HG02763 (cell line): ENCODE results near the gene SBK1.
"Not testable (repeated sequence)": the region's sequence is repeated elsewhere in the genome, so short reads cannot be mapped to it uniquely, and the experiment has no call there.

Source experiments
- ATAC-seq: cut with Tn5 transposase; IDR thresholded peaks from one replicate; pipeline ENCODE4 v1.9.1; 2021; ENCODE audit warnings: mild to moderate bottlenecking, moderate library complexity; ENCODE audit not compliant: unreplicated experiment

The SBK1 gene

DNA sequence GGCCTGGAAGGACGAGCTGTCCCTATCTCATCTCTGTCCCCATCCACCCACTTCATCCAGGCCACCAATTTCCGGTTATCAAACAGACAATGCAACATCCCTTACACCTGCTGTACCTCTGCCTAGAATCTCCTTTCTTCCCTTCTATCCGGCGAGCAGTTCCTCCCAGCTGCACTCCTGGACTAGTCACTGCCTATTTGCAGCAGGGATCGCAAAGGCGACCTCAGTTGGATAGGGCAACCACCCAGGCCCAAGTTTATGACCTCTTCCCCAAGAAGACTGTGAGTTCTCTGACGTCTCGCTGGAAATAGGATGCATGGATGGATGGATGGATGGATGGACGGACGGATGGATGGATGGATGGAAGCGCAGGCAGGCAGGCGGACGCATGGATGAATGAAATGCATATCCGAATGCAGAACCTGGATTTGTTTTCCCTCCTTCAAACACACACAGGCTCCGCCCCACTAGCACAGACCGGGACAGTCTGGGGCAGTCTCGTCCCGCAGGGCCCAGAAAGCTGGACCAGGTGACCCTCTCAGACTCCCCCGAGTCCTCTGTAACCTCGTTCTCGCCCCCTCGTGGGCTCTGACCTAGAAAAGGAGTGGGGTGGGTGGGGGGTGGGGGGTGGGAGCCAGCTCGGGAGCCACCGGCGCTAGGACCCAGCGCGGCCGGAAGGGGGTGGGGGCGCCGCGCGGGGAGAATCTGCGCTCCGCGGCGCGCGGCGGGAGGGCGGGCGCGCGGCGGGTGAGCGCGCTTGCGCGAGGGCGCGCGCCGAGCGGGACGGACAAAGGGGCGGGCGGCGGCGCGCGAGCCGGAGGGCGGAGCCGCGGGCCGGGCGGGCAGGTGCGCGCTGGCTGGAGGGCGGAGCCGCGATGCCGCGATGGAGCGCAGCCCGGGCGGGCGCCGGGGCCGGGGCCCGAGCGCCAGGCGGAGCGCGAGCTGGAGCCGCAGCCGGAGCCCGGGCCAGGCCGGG is at the start of gene SBK1:
Gene SBK1, plus strand, starts transcription at position 875 of the 976 bp plus-strand sequence. CDS start 24,867 bp downstream, outside the sequence.
- ATAC-seq: peak; percentile 81

DNA sequence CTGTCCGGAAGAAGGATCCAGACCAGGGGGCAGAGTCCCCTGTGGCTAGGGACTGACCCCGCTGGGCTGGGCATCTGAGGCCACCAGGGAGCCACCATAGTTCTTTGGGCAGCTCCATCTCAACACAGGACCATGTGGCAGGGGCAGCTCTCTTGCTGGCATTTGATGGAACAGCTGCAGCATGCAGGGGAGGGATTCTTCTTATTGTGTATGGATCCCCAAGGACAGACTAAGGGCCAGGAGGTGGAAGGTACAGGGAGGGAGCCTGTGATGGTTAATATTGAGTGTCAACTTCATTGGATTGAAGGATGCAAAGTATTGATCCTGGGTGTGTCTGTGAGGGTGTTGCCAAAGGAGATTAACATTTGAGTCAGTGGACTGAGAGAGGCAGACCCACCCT is 42.8 kb upstream of the SBK1 start:
- ATAC-seq: not testable (repeated sequence)

DNA sequence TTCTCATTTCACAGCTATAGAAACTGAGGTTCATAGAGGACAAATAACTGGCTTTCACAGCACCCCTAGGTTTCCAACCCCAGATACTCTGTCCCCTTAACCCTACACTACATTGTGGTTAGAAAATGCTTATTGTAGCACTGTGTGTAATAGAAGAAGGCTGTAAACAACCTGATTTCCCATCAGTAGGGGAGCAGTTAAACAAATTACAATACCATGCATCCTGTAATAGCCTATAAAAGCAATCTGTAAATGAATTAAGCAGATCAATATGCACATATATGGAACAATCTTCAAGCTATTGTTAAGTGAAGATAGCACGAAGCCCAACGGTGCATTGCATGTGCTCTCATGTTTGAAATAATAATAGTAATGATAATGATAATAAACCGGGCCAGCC is 41.3 kb upstream of the SBK1 start:
- no peak for ATAC-seq

DNA sequence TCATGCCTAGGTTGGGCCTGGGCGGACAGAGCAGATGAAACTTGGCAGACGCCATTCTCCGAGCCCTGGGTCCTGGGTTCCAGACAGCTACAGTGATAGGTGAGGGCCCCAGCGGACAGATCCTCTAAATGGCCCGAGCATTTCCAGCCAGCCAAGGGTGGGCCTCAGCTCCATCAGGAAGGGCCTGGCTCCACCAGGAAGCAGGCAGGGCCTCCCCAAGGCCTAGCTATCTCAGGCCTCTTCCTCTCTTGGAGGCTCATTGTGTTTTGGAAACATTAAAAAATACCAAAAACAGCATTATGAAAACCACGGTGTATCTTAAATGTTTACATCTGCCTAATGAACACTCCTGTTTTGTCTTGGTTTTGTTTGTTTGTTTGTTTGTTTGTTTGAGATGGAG is 38.2 kb upstream of the SBK1 start:
- ATAC-seq: no peak

DNA sequence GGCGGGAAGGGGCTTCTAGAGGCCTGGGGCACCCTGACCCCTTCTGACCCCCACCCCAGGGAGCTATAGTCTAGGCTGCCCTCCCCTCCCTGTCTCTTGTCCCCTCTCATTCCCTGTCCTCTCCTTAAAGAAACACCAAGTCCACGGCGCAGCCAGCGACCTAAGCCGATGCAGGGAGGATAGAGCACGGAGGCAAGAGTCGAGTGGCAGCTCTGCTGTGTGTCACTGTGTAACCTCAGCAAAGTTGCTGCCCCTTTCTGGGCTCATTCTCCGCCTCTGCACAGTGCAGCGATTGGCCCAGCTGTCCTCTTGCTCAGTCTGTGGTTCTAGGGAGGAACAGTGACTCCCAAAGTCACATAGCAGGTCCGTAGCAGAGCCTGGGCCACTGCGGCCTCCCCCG is 36.5 kb upstream of the SBK1 start:
- ATAC-seq: no peak

DNA sequence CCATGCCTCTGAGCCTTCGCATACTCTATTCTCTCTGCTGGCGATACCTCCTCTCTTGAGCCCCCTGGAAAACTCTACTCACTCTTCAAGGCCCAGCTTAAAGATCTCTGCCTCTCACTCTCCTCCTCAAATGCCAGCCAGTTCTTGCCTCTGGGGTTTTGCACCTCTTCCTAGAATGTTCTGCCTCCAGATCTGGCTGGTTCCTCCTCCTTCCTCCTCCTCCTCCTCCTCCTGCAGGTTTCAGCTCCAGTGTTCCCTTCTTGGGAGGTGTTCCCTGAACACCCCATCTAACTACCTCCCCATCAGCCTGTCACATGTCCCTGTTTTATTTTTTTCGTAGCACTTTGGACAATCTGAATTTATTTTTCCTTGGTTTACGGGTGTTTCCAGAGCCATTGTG is 35.1 kb upstream of the SBK1 start:
- no peak for ATAC-seq

DNA sequence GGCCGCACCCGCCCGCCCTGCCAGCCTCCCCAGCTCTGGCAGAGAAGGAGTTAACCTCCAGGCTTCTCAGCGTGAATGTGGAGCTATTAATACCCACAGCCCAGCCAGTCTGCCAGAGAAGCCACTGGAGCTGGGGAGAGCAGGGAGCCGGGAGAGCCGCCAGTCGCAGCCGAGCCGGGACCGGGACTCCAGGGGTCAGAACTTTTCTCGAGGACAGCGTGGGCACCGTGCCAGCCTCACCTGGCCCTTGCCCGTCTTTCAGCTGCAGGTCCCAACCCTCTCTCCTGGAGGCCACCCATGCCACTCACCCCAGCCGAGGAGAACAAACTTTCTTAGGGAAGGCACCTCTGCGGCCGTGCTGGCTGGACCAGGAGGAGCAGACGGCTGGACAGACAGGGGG is 33.8 kb upstream of the SBK1 start:
- no peak for ATAC-seq

DNA sequence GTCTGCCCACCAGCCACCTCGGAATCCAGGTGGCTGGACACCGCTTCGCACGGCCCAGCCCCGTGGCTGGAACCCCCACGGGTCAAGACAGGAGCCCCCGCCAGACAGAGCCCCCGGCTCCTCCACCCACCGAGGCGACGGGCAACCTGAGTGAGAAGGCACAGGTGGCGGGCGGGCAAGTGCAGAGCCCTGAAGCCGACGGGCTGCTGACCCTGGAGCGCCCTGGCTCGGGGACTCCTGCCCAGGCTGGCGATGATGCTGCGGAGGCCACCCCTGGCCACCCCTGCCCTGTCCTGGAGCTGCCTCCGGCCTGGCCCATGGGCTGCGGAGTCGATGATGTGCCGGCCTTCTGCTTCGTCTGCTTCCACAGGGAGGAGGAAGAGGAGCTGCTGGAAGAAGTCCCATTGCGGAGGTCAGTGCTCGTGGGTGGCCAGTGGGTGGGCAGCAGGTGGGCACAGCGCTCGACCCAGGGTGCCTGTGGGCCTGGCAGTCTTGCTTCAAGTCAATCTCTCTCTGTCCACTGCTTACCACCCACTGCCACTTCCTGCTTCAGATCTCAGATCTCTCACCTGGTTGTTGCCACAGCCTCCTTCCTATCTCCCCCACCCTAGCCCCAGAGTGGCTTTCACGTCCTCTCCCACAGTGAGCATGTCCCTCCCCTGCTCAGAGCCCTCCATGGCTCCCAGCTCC is 33.1 kb upstream of the SBK1 start:
- ATAC-seq: no peak

DNA sequence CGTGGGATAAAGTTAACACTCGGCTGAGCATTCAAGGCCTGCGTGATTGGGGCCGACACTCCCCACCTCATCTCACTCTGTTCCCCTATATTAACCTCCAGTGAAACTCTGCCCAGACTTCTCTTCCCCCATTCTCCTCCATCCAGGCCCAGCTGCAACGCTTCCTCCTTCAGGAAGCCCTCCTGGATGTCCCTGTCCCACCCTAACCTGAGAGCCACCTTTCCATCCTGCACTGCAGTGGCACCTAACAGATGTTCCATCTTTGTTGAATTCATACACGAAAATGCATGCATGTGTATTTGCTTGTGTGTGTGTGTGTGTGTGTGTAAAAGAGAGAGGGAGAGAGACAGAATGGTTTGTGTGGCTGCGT is 32.6 kb upstream of the SBK1 start:
- ATAC-seq: no peak

DNA sequence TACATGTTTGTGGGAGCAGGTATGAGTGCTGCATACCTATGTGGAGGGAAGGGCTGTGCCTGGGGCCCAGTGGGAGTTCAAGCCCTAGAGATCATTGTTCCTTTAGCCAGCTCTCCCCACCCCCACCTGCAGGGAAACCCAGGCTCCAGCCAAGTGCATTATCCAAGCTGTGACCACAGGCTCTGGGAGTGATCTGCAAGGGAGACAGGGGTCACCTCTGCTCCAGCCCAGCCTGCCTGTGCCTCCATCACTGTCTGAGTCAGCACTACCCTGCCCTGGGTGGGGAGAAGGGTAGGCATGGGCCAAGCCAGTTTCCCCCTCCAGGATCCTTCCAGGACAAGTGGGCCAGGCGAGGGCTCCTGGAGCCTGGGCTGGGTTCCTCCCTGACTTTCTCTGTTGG is 32.1 kb upstream of the SBK1 start:
- no peak for ATAC-seq

DNA sequence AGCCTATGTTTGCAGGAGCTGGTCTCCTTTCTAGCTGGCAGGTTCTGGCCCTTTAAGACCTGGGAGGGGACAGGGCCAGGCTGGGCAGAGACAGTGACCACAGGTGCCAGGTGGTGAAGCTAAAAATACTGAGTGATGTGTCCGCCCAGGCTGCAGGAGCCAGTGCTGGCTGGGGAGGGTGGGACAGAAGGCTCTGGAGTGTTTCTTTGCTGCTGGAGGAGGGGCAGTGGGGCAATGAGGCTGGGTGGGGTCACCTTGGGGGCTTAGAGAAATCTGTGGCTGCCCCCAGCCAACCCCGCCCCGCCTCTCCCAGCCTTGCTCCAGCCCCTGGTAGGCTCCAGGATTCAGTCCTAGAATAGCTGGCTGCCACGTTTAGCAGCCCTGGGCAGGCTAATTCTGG is 30.4 kb upstream of the SBK1 start:
- ATAC-seq: no peak

DNA sequence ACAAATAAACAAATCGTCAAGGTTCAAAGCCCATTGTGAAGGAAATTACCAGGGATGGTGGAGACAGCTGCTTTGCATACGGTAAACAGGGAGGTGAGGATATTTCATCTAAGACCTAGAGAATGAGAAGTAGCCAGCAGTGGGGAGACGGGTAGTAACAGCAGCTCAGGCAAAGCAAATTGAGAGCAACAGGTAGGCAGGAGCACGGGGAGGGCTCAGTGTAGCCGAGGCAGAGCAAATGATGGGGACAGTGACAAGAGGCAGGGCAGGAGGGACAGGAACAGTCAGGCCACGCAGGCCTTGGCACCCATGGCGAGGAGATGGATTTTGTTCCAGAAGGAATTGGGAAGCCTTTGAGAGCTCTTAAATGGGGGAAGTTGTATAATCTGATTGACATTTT is 29.0 kb upstream of the SBK1 start:
- no peak for ATAC-seq

DNA sequence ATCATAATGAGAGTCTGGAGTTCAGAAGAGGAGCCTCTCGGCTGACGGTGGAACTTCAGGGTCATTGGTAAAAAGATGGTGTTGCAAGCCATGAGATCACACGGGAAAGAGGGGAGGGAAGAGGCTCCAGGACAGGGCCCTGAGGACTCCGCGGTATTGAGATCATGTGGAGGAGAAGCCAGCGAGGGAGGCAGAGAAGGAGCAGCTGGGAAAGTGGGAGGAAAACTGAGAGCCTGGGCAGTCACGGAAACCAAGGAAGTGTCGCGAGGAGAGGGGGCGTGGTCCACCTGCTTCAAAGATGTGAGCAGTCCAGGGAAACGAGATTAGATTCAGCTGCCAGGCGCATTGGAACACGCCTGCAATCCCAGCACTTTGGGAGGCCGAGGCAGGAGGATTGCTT is 27.7 kb upstream of the SBK1 start:
- no peak for ATAC-seq

DNA sequence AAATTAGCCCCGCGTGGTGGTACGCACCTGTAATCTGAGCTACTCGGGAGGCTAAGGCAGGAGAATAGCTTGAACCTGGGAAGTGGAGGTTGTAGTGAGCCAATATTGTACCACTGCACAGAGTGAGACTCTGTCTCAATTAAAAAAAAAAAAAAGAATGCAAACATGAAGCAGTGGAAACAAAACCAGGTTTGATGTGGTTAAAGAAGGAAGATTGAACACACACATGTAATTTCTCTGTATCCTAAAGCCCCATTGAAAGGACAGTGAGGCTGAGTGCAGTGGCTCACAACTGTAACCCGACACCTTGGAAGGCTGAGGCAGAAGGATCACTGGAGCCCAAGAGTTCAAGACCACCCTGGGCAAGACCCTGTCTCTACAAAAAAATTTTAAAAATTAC is 26.5 kb upstream of the SBK1 start:
- ATAC-seq: no peak

DNA sequence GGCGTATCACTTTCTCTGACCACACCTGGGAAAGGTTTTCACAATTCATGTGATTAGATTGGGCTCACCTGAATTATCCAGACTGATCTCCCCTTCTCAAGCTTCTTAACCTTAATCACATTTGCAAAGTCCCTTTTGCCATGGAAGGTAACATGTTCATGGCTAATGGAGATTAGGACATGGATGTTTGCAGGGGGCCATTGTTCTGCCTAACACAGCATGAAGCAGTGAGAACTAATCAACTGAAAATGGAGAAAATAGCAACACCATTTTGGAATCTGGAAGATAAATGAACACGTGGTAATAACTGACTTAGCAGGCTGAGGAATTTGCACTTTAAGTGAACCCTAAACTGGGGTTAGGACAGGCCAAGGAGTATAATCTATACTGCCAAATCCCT is 25.0 kb upstream of the SBK1 start:
- no peak for ATAC-seq

DNA sequence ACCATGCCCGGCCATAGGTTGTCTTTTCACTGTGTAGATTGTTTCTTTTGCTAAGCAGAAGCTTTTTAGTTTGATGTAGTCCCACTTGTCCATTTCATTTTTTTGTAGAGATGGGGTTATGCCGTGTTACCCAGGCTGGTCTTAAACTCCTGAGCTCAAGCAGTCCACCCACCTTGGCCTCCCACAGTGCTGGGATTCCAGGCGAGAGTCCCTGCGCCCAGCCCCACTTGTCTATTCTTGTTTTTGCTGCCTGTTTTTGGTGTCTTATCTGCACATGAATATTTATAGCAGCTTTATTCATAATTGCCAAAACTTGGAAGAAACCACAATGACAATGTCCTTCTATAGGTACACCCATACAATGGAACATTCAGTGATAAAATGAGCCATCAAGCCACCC is 18.8 kb upstream of the SBK1 start:
- no peak for ATAC-seq

DNA sequence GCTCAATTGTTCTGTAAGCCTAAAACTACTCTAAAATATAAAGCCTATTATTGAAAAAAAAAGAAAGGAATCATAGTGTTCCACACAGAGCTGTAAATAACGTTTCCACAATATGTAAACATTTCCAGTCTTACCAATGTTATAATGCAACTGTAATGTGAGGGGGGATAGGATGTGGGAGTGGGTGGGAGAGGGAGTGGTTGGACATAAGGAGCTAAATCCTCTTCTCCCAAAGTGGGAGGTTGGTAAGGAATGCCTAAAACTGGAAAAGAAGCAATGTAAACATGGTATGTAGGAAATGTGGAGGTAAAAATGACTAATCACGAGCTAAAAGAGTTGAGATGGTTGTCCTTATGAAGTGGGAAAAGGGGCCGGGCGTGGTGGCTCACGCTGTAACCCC is 17.6 kb upstream of the SBK1 start:
- ATAC-seq: no peak

DNA sequence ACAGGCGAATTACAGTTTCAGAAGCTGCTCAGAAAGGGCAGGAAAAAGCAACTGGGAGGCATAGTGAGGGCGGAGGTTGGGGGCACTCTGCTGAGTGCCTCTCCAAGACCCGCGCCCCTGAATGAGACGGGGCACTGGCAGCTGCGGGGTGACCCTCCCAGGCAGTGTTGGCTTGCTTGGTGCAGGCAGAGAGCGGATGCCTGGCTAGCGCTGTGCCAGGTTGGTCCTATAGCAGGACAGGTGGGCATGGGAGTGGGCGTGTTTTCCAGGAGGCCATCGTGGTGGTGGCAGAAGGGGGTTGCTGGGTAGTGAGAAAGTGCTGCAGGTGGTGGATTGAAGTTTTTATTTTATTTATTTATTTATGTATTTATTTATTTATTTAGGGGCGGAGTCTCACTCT is 16.0 kb upstream of the SBK1 start:
- no peak for ATAC-seq

DNA sequence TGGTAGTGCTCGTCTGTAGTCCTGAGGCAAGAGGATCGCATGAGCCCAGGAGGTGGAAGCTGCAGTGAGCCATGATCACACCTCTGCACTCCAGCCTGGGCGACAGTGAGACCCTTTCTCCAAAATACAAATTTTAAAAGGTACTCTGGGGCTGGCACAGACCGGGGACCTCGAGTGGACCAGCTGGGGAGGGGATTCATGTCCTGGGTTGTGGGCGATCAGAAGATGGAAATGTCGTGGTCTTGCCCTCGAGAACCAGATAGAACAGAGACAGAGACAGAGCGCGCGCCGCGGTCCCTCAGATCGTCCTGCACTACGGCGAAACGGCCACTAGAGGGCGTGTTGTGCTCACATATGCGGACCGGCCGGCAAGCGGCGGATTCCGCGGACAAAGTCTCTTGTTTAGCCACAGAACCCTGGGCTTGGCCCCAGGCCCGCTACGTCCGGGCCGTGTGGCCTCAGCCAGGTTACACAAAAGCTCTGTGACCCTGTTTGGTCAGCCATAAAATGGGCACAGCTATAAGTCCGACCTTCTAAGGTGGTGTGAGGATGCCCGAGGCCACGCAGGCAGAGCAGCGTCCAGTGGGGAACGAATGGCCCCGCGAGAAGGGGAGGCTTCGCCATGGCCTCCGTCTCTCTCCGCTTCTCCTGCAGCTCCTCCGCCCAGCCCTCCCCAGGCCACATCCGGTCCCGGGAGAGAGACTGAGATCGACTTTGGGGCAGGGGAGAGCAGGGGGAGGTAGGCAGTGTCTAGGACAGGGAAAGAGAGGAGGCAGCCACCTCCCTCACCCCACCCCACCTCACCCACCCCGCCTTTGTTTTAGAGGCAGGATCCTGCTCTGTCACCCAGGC is 14.6 kb upstream of the SBK1 start:
- peak; percentile 54 for ATAC-seq

DNA sequence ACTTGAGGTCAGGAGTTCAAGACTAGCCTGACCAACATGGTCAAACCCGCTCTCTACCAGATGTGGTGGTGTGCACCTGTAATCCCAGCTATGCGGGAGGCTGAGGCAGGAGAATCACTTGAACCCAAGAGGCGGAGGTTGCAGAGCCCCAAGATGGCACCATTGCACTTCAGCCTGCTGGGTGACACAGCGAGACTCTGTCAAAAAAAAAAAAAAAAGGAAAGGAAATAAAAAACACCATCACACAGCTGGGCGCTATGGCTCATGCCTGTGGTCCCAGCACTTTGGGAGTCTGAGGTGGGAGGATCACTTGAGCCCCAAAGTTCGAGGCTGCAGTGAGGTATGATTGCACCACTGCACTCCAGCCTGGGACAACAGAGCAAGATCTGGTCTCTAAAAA is 13.3 kb upstream of the SBK1 start:
- no peak for ATAC-seq
